OCI-LY3 (cell line): ENCODE data around the gene AFDN.

ENCODE experiments used
- CTCF ChIP-seq: fragments of 200-600, 300-600 bp; sonication (generic); IDR thresholded peaks from 2 replicates; pipeline ENCODE4 v1.5.1; 2014; ENCODE audit warnings: antibody characterized with exemption, low read length, low read depth
- EZH2phosphoT487 ChIP-seq: fragments of 200-600 bp; shearing (Covaris generic); IDR thresholded peaks from 2 replicates; pipeline ENCODE4 v1.6.1; 2018; ENCODE audit warnings: antibody characterized with exemption, mixed run types, low read depth

- TF ChIP-seq CTCF (no peak), EZH2phosphoT487 (no peak)
Observed at GRCh38 chr6:167988945-167989841, 162.5 kb downstream of the AFDN start.
